ENCODE results near the gene ALOX15. TPM values are rescaled to one million over a fixed set of nuclear protein-coding genes. Genes with fewer than 3 reads are reported as not detected.

ALOX15 gene
- total RNA-seq, 1 donor from 2014 or later, result not detected

DNA sequence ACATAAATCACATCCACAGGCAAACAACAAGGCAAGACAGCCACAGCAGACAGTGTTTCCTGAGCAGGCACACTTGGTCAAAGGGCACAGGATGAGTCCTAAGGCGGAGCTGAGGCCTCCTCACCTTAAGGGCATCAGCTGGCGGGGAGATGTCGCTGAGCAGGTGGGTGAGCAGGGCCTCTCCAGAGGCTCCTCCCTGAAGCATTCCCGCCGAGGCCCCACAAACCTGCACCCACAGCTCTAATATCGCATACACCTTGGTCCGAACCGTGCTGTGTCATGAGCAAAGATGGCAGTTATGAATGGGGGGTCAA lies 33.2 kb upstream of the ALOX15 start:
- no peak overlapping the region for H3K4me3 ChIP-seq (ENCODE audit: low read depth, low read length)
- no peak for DNase-seq (ENCODE audit: low read depth)
- TF ChIP-seq, protein P1, sequence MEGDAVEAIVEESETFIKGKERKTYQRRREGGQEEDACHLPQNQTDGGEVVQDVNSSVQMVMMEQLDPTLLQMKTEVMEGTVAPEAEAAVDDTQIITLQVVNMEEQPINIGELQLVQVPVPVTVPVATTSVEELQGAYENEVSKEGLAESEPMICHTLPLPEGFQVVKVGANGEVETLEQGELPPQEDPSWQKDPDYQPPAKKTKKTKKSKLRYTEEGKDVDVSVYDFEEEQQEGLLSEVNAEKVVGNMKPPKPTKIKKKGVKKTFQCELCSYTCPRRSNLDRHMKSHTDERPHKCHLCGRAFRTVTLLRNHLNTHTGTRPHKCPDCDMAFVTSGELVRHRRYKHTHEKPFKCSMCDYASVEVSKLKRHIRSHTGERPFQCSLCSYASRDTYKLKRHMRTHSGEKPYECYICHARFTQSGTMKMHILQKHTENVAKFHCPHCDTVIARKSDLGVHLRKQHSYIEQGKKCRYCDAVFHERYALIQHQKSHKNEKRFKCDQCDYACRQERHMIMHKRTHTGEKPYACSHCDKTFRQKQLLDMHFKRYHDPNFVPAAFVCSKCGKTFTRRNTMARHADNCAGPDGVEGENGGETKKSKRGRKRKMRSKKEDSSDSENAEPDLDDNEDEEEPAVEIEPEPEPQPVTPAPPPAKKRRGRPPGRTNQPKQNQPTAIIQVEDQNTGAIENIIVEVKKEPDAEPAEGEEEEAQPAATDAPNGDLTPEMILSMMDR (conservative IDR thresholded peaks at IDR 0.05; ENCODE audit: low read depth, low read length), result no peak

DNA sequence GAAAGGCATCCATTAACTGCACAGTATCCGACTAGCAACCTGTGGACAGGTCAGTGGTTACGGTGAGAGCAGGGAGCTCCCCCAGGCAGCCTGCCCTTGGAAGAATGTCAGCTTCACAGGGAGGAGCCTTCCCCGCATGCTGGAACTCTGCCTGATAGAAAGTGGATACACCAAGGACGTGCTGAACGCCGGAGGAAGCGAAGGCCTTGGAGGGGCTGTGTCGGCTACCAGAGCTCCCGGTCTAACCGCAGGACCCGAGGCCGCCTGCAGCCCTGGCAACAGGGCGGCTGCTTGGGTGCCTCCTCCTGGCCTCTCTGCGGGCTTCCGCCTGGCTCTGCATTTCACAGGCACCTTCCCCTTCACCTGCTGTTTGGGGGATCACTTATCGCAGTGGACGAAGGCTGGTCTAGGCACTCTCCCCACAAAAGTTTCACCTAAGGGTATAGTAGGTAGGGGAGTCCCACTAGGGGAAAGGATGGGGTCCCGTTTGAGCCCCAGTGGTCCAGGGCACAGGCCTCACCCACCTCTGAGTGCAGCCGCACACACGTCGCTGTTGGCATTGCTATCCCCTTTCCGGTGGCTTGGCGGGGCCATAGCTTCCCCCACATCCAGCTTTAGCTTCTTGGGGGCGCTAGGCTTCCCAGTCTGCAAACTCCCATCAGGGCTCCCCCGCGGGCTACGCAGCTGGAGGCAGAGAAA lies 32.7 kb upstream of the ALOX15 start:
- TF ChIP-seq, protein P1 (conservative IDR thresholded peaks at IDR 0.05; ENCODE audit: low read depth, low read length), result no peak
- H3K4me3 ChIP-seq (ENCODE audit: low read depth, low read length), result no peak overlapping the region
- no peak for DNase-seq (ENCODE audit: low read depth)

DNA sequence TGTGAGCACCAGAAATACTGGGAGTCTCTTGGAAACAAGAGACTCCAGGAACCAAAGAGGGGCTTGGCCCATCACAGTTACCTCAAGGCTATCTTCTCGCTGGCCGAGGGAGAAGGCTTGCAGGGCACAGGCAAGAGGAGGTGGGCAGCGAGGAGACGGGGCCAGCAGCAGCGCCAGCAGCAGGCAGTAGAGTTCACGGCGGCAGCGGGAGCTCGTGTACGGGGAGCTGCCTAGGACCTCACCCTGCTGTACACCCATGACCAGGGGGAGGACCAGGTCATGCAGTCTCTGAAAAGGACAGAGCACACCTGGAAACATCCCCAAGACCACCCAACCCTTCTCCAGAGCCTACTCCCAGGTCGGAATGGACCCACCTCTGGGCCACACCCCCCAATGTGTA lies 31.7 kb upstream of the ALOX15 start:
- DNase-seq (ENCODE audit: low read depth), result no peak
- TF ChIP-seq, protein P1 (conservative IDR thresholded peaks at IDR 0.05; ENCODE audit: low read depth, low read length), result no peak
- no peak overlapping the region for H3K4me3 ChIP-seq (ENCODE audit: low read depth, low read length)

DNA sequence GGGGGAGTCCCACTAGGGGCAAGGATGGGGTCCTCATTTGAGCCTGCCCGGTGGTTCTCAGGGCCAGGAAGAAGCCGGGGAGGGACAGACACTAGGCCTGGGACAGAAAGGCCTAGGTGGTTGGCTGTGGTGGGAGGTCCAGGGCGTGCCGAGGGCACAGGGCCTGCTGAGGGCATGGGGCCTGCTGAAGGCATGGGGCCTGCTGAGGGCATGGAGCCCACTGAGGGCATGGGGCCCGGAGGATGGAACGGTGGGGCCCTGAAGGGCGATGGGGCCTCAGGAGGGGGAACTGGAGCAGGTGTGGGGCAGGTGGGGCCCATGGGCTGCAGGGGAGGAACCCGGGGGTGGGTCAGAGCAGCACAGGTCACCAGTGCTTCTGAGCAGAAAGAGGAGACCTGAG lies 31.3 kb upstream of the ALOX15 start:
- H3K4me3 ChIP-seq (ENCODE audit: low read depth, low read length), result no peak overlapping the region
- TF ChIP-seq, protein P1 (conservative IDR thresholded peaks at IDR 0.05; ENCODE audit: low read depth, low read length), result no peak
- DNase-seq (ENCODE audit: low read depth), result no peak

DNA sequence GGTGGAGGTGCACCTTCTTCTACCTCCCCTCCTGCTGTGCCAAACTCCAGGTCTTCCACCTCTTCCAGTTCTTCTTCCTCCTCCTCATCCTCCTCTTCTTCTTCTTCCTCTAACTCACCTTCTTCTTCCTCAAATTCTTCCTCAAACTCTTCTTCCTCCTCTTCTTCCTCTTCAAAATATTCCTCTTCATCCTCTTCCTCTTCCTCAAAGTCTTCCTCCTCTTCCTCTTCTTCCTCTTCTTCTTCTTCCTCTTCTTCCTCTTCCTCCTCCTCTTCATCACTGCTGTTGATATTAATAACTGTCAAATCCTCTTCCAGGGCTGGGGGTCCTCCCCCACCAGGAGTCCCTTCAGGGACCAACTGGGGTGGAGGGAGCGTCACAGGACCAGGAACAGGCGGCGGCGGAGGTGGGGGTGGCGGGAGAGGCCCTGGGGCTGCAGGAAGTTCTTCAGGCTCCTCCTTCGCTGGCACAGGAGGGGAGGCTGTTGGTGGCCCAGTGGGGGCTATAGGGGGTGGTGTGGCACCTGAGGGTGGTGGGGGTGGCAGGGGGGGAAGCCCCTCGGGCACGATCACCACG lies 30.7 kb upstream of the ALOX15 start:
- TF ChIP-seq, protein P1 (conservative IDR thresholded peaks at IDR 0.05; ENCODE audit: low read depth, low read length), result no peak
- no peak for DNase-seq (ENCODE audit: low read depth)
- no peak overlapping the region for H3K4me3 ChIP-seq (ENCODE audit: low read depth, low read length)

DNA sequence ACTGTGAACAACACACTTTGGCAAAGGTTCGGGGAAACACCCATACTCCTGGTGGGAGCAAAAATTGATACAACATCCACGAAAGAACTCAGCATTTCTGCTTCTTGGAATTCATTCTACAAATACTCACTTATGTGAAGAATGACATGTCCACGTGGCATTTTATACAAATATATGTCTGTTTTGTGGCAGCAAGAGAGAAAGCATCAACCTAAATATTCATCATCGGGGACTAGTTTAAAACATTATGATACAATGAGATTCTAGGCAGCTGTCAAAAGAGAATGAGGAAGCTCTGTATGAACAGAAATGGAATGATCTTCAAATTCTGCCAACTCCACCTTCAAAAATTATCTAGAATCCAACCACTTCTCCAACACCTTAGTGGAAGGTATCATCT lies 25.7 kb upstream of the ALOX15 start:
- no peak for DNase-seq (ENCODE audit: low read depth)
- no peak overlapping the region for H3K4me3 ChIP-seq (ENCODE audit: low read depth, low read length)
- TF ChIP-seq, protein P1 (conservative IDR thresholded peaks at IDR 0.05; ENCODE audit: low read depth, low read length), result no peak

DNA sequence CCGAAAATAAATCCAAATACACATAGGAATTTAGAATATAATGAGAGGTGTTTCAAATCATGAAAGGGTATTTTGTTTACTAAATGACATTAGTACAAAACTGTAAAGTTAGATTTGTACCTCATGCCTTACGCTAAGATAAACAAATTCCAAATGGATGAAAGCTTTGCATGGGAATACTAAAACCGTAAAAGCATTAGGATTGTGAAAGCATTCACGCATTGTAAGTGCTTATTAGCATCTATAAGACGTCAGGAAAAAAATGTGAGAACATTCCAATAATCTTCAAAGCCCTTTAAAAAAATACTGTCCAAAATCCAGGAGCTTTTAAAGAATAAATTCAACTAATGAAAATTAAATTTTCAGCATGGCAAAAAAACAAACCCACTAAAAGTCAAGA lies 24.8 kb upstream of the ALOX15 start:
- H3K4me3 ChIP-seq (ENCODE audit: low read depth, low read length), result no peak overlapping the region
- no peak for DNase-seq (ENCODE audit: low read depth)
- TF ChIP-seq, protein P1 (conservative IDR thresholded peaks at IDR 0.05; ENCODE audit: low read depth, low read length), result no peak

Data from epithelial cell of proximal tubule (primary cell).